NOMO-1 treated with dmso at 0.1 percent for 144 hours (cell line): ENCODE data around the gene GABPB1.
"Not testable (repeated sequence)": the region's sequence is repeated elsewhere in the genome, so short reads cannot be mapped to it uniquely, and the experiment has no call there.

Experiments
- DNase-seq: peaks from one replicate; lab custom pipeline; 2025; ENCODE audit not compliant: unreplicated experiment; lab: John Stamatoyannopoulos, UW

Gene GABPB1

DNA sequence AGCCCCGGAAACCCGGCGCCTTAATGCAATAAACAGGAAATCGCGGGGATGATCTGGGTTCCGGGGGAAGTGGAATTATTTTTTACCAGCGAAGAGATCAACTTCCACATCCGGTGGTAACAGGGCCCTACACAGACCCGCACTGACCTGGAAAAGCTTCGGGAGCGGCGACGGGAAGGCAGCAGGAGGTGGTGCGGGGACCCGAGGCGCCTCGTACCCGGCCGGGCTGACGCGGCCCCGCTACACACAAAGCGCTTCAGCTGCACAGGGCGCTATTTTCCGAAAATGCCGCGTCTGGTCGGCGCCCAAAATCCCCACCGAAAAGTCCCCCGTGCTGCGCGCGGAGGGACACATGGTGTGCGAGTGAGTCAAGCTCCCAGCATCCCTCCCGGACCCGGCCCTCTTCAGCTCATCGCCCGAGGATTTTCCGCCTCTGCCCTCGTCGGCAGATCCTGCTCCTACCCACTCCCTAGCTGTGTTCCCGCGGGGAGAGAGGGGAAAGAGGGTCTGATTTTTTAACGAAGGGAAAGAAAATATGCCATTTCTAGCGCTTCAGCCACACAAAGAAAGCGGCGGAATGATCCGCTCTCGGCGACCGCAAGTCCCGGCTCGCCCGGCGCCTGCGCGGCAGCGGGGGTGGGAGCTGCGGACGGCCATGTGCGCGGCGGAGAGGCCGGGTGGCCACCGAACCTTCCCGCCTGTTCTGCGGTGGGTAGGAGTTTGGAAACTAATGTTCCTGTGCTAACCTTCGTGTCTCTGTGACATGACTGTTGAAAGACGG lies at the start of gene GABPB1:
TSS of gene GABPB1 (minus strand) at position 361 of the 781 bp plus-strand sequence. CDS start 45,400 bp downstream, outside the sequence.
- peak; percentile 84 for DNase-seq

DNA sequence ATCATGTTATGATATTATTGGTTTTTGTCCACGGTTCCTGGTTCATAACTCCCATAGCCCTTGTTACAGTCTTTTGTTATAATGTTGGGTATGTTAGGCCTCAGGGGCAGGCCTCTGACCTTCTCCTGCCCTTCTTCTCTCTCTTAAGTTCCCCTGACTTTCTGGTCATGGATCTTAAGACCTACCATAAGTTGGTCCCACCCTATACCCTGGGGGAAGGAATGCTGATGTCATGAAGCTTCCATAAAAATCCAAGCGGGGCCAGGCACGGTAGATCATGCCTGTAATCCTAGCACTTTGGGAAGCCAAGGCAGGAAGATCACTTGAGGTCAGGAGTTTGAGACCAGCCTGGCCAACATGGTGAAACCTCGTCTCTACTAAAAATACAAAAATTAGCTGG lies 36.6 kb upstream of the GABPB1 start:
- not testable (repeated sequence) for DNase-seq

DNA sequence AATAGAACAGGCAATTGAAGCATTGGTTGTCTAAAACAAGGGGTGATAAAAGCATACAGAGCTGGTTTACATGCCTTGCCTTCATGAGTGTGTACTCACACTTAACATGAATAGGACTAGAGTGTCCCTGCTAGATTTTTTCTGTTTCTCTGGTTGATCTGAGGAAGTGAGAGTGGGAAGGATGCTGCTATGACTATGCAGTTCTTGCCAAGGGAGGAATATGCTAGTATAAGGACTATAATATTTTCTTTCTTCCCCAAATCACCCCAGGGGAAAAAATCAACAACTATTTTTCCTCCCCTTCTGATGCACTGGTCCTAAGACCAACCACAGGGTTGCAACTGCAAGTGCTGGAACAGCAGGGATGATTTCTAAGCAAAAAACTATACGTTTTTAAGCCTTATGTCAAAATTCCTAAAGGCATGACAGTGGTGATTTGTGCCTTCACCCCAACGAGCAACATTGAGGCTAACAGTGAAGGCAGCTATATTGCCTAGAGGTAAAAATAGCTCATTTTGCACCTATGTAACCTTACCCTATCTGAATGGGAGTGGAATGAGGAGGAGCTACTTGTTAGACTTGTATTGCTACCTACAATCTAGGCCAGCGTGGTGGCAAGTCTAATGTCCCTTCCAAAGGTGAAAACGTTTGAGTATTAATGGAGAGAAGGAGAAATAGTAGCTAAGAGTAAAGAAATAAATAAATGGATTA lies 35.7 kb upstream of the GABPB1 start:
- DNase-seq, result peak; percentile 66

DNA sequence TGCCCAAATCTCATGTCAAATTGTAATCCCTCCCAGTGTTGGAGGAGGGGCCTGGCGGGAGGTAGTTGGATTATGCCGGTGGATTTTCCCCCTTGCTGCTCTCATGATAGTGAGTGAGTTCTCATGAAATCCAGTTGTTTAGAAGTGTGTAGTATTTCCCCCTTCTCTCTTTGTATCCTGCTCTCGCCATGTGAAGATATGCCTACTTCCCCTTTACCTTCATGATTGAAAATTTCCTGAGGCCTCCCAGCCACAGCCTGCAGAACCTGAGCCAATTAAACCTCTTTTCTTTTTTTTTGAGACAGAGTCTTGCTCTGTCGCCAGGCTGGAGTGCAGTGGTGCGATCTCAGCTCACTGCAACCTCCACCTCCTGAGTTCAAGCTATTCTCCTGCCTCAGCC lies 27.4 kb upstream of the GABPB1 start:
- DNase-seq, result peak; percentile 46

DNA sequence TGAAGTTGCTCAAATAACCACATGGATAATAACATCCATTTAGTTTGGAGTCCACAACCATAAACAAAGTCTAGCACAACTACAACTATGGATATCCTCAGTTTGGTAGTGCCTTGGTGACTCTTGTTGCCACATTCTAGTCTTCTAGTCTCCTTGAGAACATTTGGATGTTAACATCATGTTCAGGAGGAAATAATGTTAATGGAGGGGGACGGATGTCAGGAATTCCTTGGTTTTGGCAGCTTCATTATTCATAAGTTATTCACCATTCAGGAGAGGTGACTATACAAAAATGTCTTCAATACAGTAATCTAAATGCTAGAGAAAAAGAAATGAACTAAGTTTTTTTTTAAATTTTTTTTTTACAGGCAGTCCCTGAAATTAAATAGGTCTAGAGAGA lies 26.4 kb upstream of the GABPB1 start:
- no peak for DNase-seq

DNA sequence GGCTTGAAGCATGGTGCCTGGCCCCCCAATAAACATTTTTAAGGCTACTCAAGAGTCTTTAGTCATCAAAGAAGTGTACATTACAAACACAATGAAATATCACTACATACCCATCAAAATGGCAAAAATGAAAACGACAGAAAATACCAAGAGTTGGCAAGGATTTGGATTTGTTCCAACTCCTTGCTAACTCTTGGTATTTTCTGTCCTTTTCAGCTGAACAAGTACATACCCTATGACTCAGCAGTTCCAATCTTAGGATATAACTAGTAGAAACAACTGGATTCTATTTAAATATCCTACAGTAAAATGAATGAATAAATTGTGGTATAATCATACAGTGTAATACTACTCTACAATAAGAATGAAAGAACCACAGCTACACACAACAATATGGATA lies 25.1 kb upstream of the GABPB1 start:
- DNase-seq, result no peak

DNA sequence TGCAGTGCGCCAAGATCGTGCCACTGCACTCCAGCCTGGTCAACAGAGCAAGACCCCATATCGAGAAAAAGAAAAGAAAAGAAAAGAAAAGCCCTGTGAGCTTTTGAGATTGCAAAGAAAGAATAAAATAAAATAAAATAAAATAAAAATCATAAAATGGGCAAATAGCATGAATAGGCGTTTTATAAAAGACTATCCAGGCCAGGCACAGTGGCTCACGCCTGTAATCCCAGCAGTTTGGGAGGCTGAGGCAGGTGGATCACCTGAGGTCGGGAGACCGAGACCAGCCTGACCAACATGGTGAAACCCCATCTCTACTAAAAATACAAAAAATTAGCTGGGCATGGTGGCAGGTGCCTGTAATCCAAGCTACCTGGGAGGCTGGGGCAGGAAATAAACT lies 24.4 kb upstream of the GABPB1 start:
- not testable (repeated sequence) for DNase-seq

DNA sequence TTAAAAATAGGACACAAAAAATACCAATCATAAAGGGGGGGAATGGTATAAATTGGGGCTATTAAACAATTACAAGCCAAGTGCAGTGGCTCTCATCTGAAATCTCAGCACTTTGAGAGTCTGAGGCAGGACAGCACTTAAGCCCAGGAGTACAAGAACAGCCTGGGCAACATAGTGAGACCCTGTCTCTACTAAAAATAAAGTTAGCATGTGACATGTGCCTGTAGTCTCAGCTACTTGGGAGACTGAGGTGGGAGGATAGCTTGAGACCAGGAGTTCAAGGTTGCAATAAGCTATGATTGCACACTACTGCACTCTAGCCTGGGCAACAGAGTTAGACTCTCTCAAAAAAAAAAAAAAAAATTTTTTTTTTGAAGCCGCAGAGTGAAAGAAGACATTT lies 23.8 kb upstream of the GABPB1 start:
- no peak for DNase-seq

DNA sequence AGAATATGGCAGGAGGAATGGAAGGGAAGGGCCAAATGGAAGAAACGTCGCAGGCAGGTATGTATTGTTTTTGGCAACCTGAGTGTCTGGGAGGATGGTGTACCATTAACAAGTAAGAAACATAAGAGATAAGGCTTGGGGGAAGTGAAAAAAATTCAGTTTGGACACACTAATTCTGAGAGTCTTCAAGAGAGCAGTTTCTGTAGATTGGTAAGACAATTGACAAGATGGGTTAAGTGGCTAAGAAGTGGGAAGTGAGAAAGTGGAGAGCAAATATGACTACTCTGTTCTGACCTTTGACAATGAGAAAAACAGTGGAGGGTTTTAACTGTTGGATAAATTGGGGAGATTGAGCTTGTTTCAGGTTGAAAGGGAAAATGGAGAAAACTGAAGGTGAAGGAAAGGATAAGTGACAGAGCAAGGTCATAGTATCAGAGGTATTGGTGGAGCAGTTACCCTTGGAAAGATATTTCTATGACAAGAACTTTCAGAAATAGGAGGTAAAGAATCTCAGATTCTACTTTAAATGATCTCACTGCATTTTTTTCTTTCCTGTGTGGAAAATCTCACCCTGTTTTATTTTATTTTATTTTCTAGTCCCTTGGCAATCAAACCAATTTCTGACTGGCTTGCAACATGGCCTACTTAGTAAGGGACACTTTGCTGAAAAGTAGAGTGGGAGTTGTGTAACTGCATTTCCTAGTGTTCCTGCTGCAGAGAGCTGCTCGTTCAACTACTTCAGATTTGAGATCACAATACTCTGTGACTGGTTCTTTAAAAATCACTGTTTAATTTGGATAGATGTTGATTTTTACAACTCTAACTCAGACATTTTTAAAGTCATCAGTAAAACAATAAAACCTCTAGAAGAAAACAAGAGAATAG lies 23.1 kb upstream of the GABPB1 start:
- DNase-seq, result peak; percentile 53

DNA sequence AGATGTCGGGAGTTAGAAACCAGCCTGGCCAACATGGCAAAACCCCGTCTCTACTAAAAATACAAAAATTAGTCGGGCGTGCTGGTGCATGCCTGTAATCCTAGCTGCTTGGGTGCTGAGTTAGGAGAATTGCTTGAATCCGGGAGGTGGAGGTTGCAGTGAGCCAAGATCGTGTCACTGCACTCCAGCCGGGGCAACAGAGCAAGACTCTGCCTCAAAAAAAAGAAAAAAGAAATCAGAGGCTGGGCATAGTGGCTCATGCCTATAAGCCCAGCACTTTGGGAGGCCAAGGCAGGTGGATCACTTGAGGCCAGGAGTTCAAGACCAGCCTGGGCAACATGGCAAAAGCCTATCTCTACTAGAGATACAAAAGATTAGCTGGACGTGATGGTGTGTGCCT lies 14.6 kb upstream of the GABPB1 start:
- not testable (repeated sequence) for DNase-seq

DNA sequence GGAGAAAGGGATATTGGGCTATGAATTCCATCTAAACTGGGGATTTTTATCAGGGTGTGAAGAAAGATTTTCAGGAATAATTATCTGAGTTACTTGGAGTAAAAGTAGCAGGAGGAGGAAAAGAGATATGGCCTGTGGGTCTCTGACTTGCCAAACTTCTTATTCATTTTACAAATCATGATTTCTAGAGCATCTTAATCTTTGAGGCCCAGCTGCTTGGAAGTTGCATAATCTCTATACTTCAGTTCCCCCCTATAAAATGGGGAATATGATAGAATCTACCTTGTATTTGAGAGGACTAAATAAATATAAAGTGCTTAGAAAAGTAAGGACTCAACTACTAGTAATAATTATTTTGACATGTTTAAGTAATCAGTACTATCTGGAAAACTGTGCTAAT lies 11.0 kb upstream of the GABPB1 start:
- no peak for DNase-seq

DNA sequence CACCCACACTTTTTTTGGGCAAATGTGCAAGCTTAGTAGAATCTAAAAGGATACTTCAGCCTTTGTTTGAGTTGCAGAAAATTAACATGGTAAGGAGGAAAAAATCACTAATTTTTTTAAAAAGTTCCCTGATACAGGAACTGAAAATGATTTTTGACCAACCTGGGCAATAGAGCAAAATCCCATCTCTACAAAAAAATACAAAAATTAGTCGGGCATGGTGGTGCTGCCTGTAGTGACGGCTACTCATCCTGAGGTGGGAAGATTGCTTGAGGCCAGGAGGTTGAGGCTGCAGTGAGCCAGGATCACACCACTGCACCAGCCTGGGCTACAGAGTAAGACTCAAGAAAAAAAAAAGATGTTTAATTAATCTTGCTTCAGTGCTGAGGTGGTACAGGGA lies 10.6 kb upstream of the GABPB1 start:
- no peak for DNase-seq

DNA sequence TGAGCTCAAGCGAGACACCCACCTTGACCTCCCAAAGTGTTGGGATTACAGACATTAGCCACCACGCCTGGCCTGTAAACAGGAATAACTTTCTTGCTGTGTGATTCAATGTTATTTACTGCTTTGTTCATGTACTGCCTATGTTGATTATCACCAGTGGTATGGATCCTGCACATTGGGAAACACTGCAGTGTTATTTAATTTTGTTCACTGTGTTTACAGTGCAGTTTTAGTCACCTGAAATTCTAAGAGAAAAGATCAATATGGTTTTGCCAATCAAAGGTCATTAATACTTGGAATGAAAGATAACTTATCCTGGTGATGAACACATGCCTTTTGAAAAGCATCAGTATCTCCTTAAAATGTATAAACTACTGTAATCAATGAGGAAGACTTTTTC lies 8.6 kb upstream of the GABPB1 start:
- no peak for DNase-seq

DNA sequence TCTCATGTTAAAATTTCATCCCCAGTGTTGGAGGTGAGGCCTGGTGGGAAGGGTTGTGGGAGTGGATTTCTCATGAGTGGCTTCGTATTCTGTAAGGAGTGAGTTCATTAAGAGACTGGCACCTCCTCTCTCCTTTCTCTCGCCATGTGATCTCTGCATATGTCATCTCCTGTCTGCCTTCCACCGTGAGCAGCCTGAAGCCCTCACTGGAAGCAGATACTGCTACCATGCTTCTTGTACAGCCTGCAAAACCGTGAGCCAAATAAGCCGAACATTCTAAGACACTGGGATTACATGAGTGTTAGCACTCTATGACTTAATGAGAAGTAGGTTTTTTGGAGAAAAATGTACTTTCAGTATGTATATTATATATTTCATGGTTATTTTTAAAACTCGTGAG lies 6.8 kb upstream of the GABPB1 start:
- DNase-seq, result no peak

DNA sequence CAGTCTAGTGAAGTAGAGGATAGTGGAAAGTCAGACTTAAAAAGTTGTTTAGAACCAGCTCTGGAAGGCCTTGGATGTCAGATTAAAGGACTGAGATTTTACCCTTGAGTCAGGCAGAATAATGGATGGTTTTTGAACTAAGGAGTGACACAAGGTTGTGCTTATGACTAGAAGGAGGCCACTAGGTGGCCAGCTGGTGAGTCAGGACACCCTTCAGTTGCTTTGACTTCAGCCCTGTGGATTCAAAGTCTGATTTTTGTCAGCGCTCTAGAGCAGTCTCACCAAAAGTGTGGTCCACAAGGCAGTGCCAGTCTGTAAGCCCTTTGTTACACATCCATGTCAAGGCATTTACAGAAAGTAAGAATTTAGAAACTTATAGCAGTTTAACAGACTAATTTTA lies 3.8 kb upstream of the GABPB1 start:
- DNase-seq, result peak; percentile 1

DNA sequence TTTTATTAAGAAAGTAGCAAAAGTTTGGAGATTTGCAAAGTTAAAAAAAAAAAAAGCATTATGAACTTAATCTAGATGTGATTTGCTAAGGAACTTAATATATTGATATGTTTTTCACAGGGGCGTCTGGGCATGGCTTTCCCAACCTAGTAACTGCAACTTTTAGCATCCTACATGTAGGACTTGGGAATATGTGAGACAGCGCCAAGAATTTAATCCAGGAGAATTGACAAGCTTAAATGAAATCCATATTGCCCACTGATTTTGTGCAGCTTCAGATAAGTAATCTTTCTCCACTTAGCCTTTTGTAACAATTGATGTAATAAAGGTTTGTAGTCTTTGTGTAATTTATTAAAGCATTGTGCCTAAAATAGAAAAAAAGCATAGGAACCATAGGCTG lies 982 bp upstream of the GABPB1 start:
- DNase-seq, result no peak

DNA sequence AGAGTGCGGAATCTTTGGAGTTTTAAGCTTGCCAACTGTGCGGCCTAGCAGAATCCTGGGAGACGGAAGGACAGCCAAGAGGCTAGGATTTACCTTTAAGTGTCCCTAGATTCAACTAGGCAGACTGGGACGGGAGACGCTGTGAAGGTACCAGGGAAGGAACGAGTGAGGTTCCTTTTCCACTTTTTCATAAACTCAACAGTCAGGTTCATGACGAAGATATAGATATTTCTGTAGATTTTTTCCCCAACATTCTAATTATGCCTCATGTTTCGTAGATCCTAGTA lies 564 bp upstream of the GABPB1 start:
- DNase-seq, result no peak

DNA sequence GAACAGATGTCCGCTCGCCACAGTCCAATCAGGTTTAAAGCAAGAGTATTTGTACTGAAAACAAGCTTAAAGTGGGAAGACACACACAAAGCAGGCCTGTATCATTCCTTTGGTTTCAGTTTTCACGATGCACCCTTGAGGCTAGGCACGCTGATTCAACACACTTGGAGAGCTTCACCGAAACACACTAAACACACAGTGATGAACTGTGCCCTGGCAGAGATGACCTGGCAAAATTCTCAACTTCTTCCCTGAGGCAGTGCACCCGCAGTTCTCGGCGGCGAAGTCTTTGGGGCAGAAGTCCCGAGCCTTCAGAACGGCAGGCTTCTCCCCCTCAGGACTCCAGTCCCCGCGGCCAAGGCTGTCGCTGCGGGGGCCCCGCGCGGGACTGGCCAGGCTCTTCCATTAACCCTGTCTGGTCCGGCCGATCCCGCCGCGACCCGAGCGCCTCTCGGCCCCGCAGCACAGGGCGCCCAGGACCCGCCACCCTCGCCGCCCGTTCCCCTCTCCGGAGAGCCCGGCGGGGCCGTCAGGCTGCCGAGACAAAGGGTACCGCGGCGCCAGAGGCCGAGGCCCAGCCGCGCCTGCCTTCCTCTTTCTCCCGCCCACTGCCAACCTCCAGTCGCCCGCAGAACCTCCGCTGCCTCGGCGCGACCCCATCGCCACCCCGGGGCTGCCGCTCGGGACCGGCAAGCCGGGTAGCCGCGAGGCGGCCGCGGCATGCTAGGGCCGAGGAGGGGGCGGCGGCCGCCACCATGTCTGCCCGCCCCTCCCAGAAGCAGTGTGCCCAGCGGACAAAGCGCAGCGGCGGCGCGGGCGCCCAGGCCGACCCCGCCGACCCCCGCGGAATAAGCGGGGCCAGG lies 792 bp downstream of the GABPB1 start:
- peak; percentile 49 for DNase-seq

DNA sequence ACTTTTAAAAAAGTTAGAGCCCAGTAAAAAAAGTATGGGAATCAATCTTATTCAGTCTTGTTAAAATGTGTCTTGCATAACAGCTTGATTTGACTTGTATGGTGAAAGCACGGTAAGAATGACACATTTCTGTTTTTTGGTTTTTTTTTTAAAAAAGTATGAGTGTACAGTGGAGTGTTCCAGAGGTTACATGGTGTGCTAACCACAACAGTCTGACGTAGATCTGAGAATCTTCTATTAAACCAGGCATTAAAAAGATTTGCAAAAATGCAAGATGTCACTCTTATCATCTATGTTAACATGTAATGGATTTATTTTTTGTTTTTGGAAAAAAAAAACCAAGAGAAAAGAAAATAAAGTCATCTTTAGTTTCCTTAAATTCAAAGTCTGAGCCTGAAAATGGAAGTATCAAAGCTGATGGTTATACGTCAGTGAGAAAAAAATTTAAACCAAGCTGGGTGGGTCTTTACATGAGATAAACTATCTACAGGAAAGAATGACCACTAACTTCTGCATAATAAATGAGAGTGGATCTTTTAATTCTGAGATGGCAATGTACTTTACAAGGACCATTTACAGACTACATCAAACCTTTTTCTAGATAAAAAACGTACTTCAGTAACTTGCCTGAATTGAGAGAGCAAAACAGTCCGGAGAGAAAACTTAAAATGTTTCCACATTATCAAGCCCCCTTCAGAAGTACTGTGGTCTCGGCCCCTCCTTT lies 1.6 kb downstream of the GABPB1 start:
- peak; percentile 3 for DNase-seq

DNA sequence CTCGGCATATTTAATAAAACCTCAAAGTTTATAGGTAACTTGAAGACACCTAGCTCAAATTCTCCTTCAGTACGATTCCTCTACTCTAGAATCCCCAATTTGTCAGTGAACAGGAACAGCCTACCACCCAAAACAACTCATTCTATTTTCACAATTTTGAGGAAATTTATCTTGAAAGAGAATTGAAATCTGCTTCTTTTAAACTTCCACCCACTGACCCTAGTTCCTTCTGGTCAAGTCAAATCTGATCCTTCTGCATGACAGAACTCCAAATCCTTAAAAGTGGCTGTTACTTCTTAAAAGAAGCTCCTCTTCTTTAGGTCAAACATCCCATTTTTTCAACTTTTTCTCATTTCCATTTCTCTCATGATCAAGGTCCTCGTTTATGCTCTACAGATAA lies 4.4 kb downstream of the GABPB1 start:
- DNase-seq, result no peak
